ENCODE data around the gene PADI1.

GRCh38 chr1:17185485-17185860 is 19.5 kb upstream of the PADI1 start:
- TF ChIP-seq POLR2A (IDR thresholded peaks at IDR 0.05) (no peak), CTCF (IDR thresholded peaks at IDR 0.05) (no peak)

Measured in testis (tissue), 2 donors.